ENCODE results near the gene ZAR1L.

Gene ZAR1L

DNA sequence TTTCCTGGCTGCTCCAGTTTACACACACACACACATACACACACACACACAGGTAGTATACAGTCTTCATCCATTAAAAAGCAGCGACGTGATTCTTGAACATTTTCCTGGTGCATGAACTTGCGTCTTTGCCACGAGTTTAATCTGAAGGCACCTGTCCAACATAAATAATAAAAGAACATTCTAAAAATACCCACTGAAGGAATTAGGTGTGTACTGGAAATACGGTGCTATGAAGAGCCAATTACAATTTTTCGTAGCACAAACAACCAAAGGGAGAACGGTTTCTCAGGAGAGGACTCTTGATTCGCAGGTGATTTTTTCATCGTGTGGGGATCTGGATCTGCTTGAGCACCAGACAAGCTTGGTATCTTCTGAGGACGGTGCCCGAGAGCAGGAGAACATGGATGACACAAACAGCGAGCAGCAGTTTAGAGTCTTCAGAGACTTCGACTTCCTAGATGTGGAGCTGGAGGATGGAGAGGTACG is 61.2 kb downstream of the ZAR1L start:
- DNase-seq = no peak
